HepG2 (cell line): Measurements from ENCODE around the gene GFER. TPM values are rescaled to one million over a fixed set of nuclear protein-coding genes. Genes with fewer than 3 reads are reported as not detected.
"Not testable (repeated sequence)": the region's sequence is repeated elsewhere in the genome, so short reads cannot be mapped to it uniquely, and the experiment has no call there.

Experiments used
- ATAC-seq: fragments of 200-7000 bp; cut with Tn5 transposase; 3 replicates; pipeline ENCODE4 v1.9.1; 2020; ENCODE audit warnings: mild to moderate bottlenecking, moderate library complexity
- BruUV-seq: library from RNA; stranded (reverse); fragments of 400-500 nt; replicated peaks from 2 replicates; lab custom pipeline; 2021; lab: Mats Ljungman, UMichigan
- CTCF ChIA-PET: fragments of 300-600 bp; formaldehyde crosslinking; extraction: SDS; loops from one replicate; lab custom pipeline; 2021; ENCODE audit warnings: low total read pairs, inconsistent platforms, low intra/inter-chr PET ratio; lab: Yijun Ruan, JAX
- POLR2A ChIA-PET: fragments of 350-600 bp; sonication (Branson Sonifier 250); formaldehyde crosslinking; loops from one replicate; lab custom pipeline; 2020; ENCODE audit warnings: antibody characterized with exemption, inconsistent platforms; lab: Yijun Ruan, JAX
- DNase-seq: peaks from one replicate; pipeline ENCODE4 v3.0.0-alpha.2; 2015; ENCODE audit warnings: low spot score
- FAIRE-seq: peaks from 3 replicates; lab custom pipeline; 2011; peaks lifted over from hg19 to GRCh38; lab: Jason Lieb, UNC
- H2AFZ ChIP-seq: one replicate; pipeline ENCODE4 v1.6.1; 2011; ENCODE audit warnings: low read length, inconsistent platforms
- H3K27ac ChIP-seq: fragments of 300-600 bp; 3 replicates; pipeline ENCODE4 v1.8.0; 2011; ENCODE audit warnings: mixed run types, mild to moderate bottlenecking, mixed read lengths, low read length, inconsistent platforms; ENCODE audit not compliant: insufficient read depth; ENCODE audit errors: extremely low read length
- H3K27me3 ChIP-seq, 2 experiments: fragments of 200-600 bp in 1 of 2; 2 replicates in 1 of 2; 3 replicates in 1 of 2; pipeline versions ENCODE4 v1.6.0 to v1.8.0; 2011; ENCODE audit warnings: low read length in 2 of 2, mild to moderate bottlenecking in 2 of 2, moderate library complexity in 2 of 2, inconsistent platforms in 1 of 2; ENCODE audit not compliant: insufficient read depth in 2 of 2, control insufficient read depth in 1 of 2
- H3K36me3 ChIP-seq, 2 experiments: fragments of 200-600 bp in 1 of 2; replicated peaks in 1 of 2; 2 replicates in 1 of 2; 3 replicates in 1 of 2; pipeline versions ENCODE4 v1.5.1 to v1.8.0; 2011; ENCODE audit warnings: low read length in 2 of 2, inconsistent platforms in 1 of 2; ENCODE audit not compliant: insufficient read depth in 2 of 2, control insufficient read depth in 1 of 2
- H3K4me1 ChIP-seq: 2 replicates; pipeline ENCODE4 v1.5.1; 2012; ENCODE audit warnings: low read length, inconsistent platforms; ENCODE audit not compliant: insufficient read depth
- H3K4me2 ChIP-seq: 2 replicates; pipeline ENCODE4 v1.6.0; 2011; ENCODE audit warnings: low read depth, low read length, inconsistent platforms
- H3K4me3 ChIP-seq, 3 experiments: fragments of 200-600 bp in 1 of 3; sonication (generic), shearing (Covaris generic) in 1 of 3; replicated peaks in 1 of 3; 2 replicates each; pipeline ENCODE4 v1.5.1; 2011 to 2016; ENCODE audit warnings: low read length in 3 of 3, inconsistent platforms in 2 of 3, low read depth in 2 of 3, mild to moderate bottlenecking in 2 of 3, control low read depth in 1 of 3, mixed read lengths in 1 of 3; ENCODE audit not compliant: insufficient read depth in 1 of 3
- H3K79me2 ChIP-seq: one replicate; pipeline ENCODE4 v1.6.1; 2011; ENCODE audit warnings: low read length, inconsistent platforms; ENCODE audit not compliant: insufficient read depth
- H3K9ac ChIP-seq: 2 replicates; pipeline ENCODE4 v1.6.0; 2011; ENCODE audit warnings: mild to moderate bottlenecking, low read depth, low read length, inconsistent platforms; ENCODE audit not compliant: insufficient read depth
- H3K9me3 ChIP-seq: 2 replicates; pipeline ENCODE4 v1.5.1; 2012; ENCODE audit warnings: mild to moderate bottlenecking, low read length
- H4K20me1 ChIP-seq: 2 replicates; pipeline ENCODE4 v1.6.0; 2011; ENCODE audit warnings: inconsistent platforms, mild to moderate bottlenecking, low read length, moderate library complexity; ENCODE audit not compliant: insufficient read depth
- ARID2 ChIP-seq: sonication (generic); formaldehyde crosslinking; IDR thresholded peaks from 2 replicates; pipeline ENCODE4 v1.8.1; 2022; ENCODE audit warnings: mild to moderate bottlenecking, missing genetic modification reagents, borderline replicate concordance
- KDM5A ChIP-seq: fragments of 200-600 bp; sonication (generic); IDR thresholded peaks from 2 replicates; pipeline ENCODE4 v1.7.0; 2018; ENCODE audit warnings: antibody characterized with exemption, mild to moderate bottlenecking, low read length, borderline replicate concordance
- MAZ ChIP-seq, 2 experiments: sonication (generic) in 1 of 2; formaldehyde crosslinking in 1 of 2; IDR thresholded peaks; 2 replicates each; pipeline versions ENCODE4 v1.5.0 to v1.6.1; 2012 to 2020; ENCODE audit warnings: low read depth in 2 of 2, mild to moderate bottlenecking in 2 of 2, borderline replicate concordance in 1 of 2, improper control_type of control experiment in 1 of 2, low read length in 1 of 2, missing genetic modification reagents in 1 of 2, moderate library complexity in 1 of 2
- NAIF1 ChIP-seq: sonication (generic); formaldehyde crosslinking; IDR thresholded peaks from 2 replicates; pipeline ENCODE4 v1.5.0; 2020; ENCODE audit warnings: mild to moderate bottlenecking, missing genetic modification reagents, borderline replicate concordance
- RARA ChIP-seq: IDR thresholded peaks from 2 replicates; pipeline ENCODE4 v1.6.1; 2016; ENCODE audit warnings: missing genetic modification reagents, missing compliant biosample characterization
- RXRA ChIP-seq: sonication (generic); formaldehyde crosslinking; IDR thresholded peaks from 2 replicates; pipeline ENCODE4 v1.5.1; 2020; ENCODE audit warnings: missing genetic modification reagents
- RXRB ChIP-seq: IDR thresholded peaks from 2 replicates; pipeline ENCODE4 v1.6.1; 2016; ENCODE audit warnings: borderline replicate concordance, missing genetic modification reagents, missing compliant biosample characterization
- SAP130 ChIP-seq: IDR thresholded peaks from 2 replicates; pipeline ENCODE4 v1.6.1; 2016; ENCODE audit warnings: low read depth
- ZNF746 ChIP-seq: sonication (generic); formaldehyde crosslinking; IDR thresholded peaks from 2 replicates; pipeline ENCODE4 v1.8.0; 2022; ENCODE audit warnings: mild to moderate bottlenecking, missing genetic modification reagents
- ZNF747 ChIP-seq: sonication (generic); formaldehyde crosslinking; IDR thresholded peaks from 2 replicates; pipeline ENCODE4 v1.8.1; 2023; ENCODE audit warnings: missing genetic modification reagents, mild to moderate bottlenecking, borderline replicate concordance
- ZNF772 ChIP-seq: sonication (generic); formaldehyde crosslinking; IDR thresholded peaks from 2 replicates; pipeline ENCODE4 v1.5.0; 2020; ENCODE audit warnings: mild to moderate bottlenecking, missing genetic modification reagents
- WGBS: methylation state at CpG from one replicate; pipeline ENCODE4 v1.1.6; 2017; ENCODE audit warnings: low lambda C conversion rate; 5-methylcytosine and 5-hydroxymethylcytosine counted together
- in situ Hi-C: cut with HindIII; loops from 2 replicates; pipeline ENCODE4 v1.10.0; 2017; ENCODE audit warnings: low pct_unique_long_range_greater_than_20kb; ENCODE audit not compliant: extremely low pct_ligation_motif_present
- intact Hi-C: fragments of 100-400 bp; cut with micrococcal nuclease; formaldehyde crosslinking; loops from one replicate; pipeline ENCODE4 v1.10.0; 2022; ENCODE audit not compliant: unreplicated experiment
- polyA plus RNA-seq, 8 experiments: library from polyadenylated mRNA; depleted of rRNA in 3 of 8; stranded (reverse) in 7 of 8; unstranded in 1 of 8; fragments of >200 nt; fragmentation: Illumina TruSeq in 4 of 8; extraction: Trizol in 4 of 8; gene quantifications; 2 replicates each; pipeline versions ENCODE4 v1.2.1 to v1.2.3, GENCODE V29; 2011 to 2016; ENCODE audit warnings: low read depth in 4 of 8, missing spikeins in 1 of 8, mixed read lengths in 1 of 8; ENCODE audit not compliant: insufficient read depth in 1 of 8
- total RNA-seq, 5 experiments: library from RNA; depleted of rRNA; stranded (reverse); fragments of >200 nt; fragmentation: Illumina TruSeq; extraction: Trizol; gene quantifications; 2 replicates each; pipeline ENCODE4 v1.2.3, GENCODE V29; 2016; ENCODE audit warnings: low read depth in 1 of 5
- TF ChIP-seq, protein P1 (sequence below): sonication (generic); formaldehyde crosslinking; IDR thresholded peaks from 2 replicates; pipeline ENCODE4 v1.5.1; 2020; ENCODE audit warnings: mild to moderate bottlenecking, moderate library complexity, missing genetic modification reagents
- TF ChIP-seq, protein P2 (sequence below): IDR thresholded peaks from 2 replicates; pipeline ENCODE4 v1.6.1; 2016; ENCODE audit warnings: missing genetic modification reagents, missing compliant biosample characterization
- TF ChIP-seq, protein P3 (sequence below): sonication (generic); formaldehyde crosslinking; IDR thresholded peaks from 2 replicates; pipeline ENCODE4 v1.4.0; 2020; ENCODE audit warnings: missing genetic modification reagents, mild to moderate bottlenecking, borderline replicate concordance
- TF ChIP-seq, protein P4 (sequence below): sonication (generic); formaldehyde crosslinking; IDR thresholded peaks from 2 replicates; pipeline ENCODE4 v1.4.0; 2020; ENCODE audit warnings: missing genetic modification reagents
- TF ChIP-seq, protein P5 (sequence below): sonication (generic); formaldehyde crosslinking; IDR thresholded peaks from 2 replicates; pipeline ENCODE4 v1.4.0; 2020; ENCODE audit warnings: missing genetic modification reagents, borderline replicate concordance

Gene GFER
- total and polyA plus RNA-seq, 2 of the 13 experiments (the other 11 are each of a cell fraction or from before 2014, with no cell fraction given): 28.6 to 71.7 TPM

DNA sequence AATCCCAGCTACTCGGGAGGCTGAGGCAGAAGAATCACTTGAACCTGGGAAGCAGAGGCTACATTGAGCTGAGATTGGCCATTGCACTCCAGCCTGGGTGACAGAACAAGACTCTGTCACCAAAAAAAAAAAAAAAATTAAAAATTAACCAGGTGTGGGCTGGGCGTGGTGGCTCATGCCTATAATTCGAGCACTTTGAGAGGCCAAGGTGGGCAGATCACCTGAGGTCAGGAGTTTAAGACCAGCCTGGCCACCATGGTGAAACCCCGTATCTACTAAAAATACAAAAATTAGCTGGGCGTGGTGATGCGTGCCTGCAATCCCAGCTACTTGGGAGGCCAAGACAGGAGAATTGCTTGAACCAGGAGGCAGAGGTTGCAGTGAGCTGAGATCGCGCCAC lies 44.2 kb upstream of the GFER start:
- Histone ChIP-seq H3K36me3 (peaks cover 7 to 24% of the 10 kb centered on the region in 2 experiments; a peak in 3 of 5 replicates), H3K79me2 (peaks cover 26% of the 10 kb centered on the region), H3K4me2 (peak overlapping the region; percentile 96), H3K4me1 (peaks cover 76% of the 10 kb centered on the region), H3K4me3 (peak overlapping the region in 2 of 3 experiments; percentile 33 to 96; a peak in 3 of 6 replicates), H3K9ac (peak overlapping the region; percentile 90), H3K27ac (peak overlapping the region; percentile 96)
- H2AFZ ChIP-seq; in situ Hi-C loops; H4K20me1 ChIP-seq; DNase-seq; H3K27me3 ChIP-seq; FAIRE-seq; CTCF ChIA-PET; H3K9me3 ChIP-seq; TF ChIP-seq MAZ (IDR thresholded peaks at IDR 0.05; ENCODE audit: borderline replicate concordance, low read depth, low read length): not testable (repeated sequence)
- peak; percentile 5; the same call in 2 of the 3 replicates for ATAC-seq
- BruUV-seq: TSS peak; percentile 30
- intact Hi-C loops: loop anchor here (2.0 kb wide), 1 partner anchor 19 kb away; the partner anchor contains the start of gene NDUFB10
- WGBS: 18% methylated on average over 8 of the region's 8 CpGs
- POLR2A ChIA-PET: interaction anchor here (0.6 to 5.8 kb wide), 23 partner anchors 7 to 234 kb away, joined by 3 to 139 read pairs (median 6); partner anchors contain the start of genes FAHD1, GFER, HAGH and MAPK8IP3
- TF ChIP-seq NAIF1 (CRISPR knock-in tag) (0 out of 2 replicates have a peak, but pooled peaks have one; percentile 13), RXRA (CRISPR knock-in tag) (peak; percentile 69; the same call in 1 of the 2 replicates), ARID2 (0 out of 2 replicates have a peak, but pooled peaks have one; percentile 1), SAP130 (CRISPR knock-in tag) (0 out of 2 replicates have a peak, but pooled peaks have one; percentile 3), RARA (CRISPR knock-in tag) (peak; percentile 81), MAZ (CRISPR knock-in tag; IDR thresholded peaks at IDR 0.05; ENCODE audit: low read depth) (0 out of 2 replicates have a peak, but pooled peaks have one; percentile 2), KDM5A (peak; percentile 13; the same call in 1 of the 2 replicates), ZNF772 (CRISPR knock-in tag) (peak; percentile 1; the same call in 1 of the 2 replicates), RXRB (peak; percentile 33; the same call in 1 of the 2 replicates), ZNF746 (CRISPR knock-in tag) (peak; percentile 11; the same call in 1 of the 2 replicates), ZNF747 (CRISPR knock-in tag) (0 out of 2 replicates have a peak, but pooled peaks have one; percentile 18)
- TF ChIP-seq, protein P1, sequence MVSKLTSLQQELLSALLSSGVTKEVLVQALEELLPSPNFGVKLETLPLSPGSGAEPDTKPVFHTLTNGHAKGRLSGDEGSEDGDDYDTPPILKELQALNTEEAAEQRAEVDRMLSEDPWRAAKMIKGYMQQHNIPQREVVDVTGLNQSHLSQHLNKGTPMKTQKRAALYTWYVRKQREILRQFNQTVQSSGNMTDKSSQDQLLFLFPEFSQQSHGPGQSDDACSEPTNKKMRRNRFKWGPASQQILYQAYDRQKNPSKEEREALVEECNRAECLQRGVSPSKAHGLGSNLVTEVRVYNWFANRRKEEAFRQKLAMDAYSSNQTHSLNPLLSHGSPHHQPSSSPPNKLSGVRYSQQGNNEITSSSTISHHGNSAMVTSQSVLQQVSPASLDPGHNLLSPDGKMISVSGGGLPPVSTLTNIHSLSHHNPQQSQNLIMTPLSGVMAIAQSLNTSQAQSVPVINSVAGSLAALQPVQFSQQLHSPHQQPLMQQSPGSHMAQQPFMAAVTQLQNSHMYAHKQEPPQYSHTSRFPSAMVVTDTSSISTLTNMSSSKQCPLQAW (CRISPR knock-in tag): peak; percentile 69
- TF ChIP-seq, protein P2, sequence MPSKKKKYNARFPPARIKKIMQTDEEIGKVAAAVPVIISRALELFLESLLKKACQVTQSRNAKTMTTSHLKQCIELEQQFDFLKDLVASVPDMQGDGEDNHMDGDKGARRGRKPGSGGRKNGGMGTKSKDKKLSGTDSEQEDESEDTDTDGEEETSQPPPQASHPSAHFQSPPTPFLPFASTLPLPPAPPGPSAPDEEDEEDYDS (CRISPR knock-in tag): peak; percentile 62; the same call in 1 of the 2 replicates
- TF ChIP-seq, protein P3, sequence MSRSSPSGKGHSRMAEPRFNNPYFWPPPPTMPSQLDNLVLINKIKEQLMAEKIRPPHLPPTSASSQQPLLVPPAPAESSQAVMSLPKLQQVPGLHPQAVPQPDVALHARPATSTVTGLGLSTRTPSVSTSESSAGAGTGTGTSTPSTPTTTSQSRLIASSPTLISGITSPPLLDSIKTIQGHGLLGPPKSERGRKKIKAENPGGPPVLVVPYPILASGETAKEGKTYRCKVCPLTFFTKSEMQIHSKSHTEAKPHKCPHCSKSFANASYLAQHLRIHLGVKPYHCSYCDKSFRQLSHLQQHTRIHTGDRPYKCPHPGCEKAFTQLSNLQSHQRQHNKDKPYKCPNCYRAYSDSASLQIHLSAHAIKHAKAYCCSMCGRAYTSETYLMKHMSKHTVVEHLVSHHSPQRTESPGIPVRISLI (CRISPR knock-in tag): peak; percentile 90
- TF ChIP-seq, protein P4, sequence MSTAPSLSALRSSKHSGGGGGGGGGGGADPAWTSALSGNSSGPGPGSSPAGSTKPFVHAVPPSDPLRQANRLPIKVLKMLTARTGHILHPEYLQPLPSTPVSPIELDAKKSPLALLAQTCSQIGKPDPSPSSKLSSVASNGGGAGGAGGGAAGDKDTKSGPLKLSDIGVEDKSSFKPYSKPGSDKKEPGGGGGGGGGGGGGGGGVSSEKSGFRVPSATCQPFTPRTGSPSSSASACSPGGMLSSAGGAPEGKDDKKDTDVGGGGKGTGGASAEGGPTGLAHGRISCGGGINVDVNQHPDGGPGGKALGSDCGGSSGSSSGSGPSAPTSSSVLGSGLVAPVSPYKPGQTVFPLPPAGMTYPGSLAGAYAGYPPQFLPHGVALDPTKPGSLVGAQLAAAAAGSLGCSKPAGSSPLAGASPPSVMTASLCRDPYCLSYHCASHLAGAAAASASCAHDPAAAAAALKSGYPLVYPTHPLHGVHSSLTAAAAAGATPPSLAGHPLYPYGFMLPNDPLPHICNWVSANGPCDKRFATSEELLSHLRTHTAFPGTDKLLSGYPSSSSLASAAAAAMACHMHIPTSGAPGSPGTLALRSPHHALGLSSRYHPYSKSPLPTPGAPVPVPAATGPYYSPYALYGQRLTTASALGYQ (CRISPR knock-in tag): peak; percentile 37; the same call in 1 of the 2 replicates
- TF ChIP-seq, protein P5, sequence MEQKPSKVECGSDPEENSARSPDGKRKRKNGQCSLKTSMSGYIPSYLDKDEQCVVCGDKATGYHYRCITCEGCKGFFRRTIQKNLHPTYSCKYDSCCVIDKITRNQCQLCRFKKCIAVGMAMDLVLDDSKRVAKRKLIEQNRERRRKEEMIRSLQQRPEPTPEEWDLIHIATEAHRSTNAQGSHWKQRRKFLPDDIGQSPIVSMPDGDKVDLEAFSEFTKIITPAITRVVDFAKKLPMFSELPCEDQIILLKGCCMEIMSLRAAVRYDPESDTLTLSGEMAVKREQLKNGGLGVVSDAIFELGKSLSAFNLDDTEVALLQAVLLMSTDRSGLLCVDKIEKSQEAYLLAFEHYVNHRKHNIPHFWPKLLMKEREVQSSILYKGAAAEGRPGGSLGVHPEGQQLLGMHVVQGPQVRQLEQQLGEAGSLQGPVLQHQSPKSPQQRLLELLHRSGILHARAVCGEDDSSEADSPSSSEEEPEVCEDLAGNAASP (CRISPR knock-in tag): peak; percentile 45; the same call in 1 of the 2 replicates
